Osteoblast (primary cell): Measurements from ENCODE around the gene SIRT1. TPM values are rescaled to one million over a fixed set of nuclear protein-coding genes. Genes with fewer than 3 reads are reported as not detected.

Experiments used
- DNase-seq: peaks from one replicate; pipeline ENCODE4 v3.0.0; 2011; ENCODE audit warnings: low spot score, mixed read lengths; ENCODE audit not compliant: insufficient read length; ENCODE audit errors: missing footprints
- H2AFZ ChIP-seq: 2 replicates; pipeline ENCODE4 v1.6.0; 2011; ENCODE audit warnings: mild to moderate bottlenecking, low read length
- H3K27ac ChIP-seq: 2 replicates; pipeline ENCODE4 v1.5.1; 2011; ENCODE audit warnings: mild to moderate bottlenecking, low read depth, low read length, moderate library complexity
- H3K27me3 ChIP-seq: 2 replicates; pipeline ENCODE4 v1.6.0; 2012; ENCODE audit warnings: mild to moderate bottlenecking, control low read depth, inconsistent platforms, low read length, moderate library complexity; ENCODE audit not compliant: insufficient read depth
- H3K36me3 ChIP-seq: 2 replicates; pipeline ENCODE4 v1.5.1; 2011; ENCODE audit warnings: mild to moderate bottlenecking, low read length, control low read depth, moderate library complexity; ENCODE audit not compliant: insufficient read depth
- H3K4me1 ChIP-seq: 2 replicates; pipeline ENCODE4 v1.5.1; 2011; ENCODE audit warnings: mild to moderate bottlenecking, low read length, control low read depth, moderate library complexity; ENCODE audit not compliant: insufficient read depth
- H3K4me2 ChIP-seq: 2 replicates; pipeline ENCODE4 v1.6.0; 2011; ENCODE audit warnings: mild to moderate bottlenecking, low read length; ENCODE audit not compliant: insufficient read depth
- H3K4me3 ChIP-seq: fragments of 200-600 bp; sonication (generic); 3 replicates; pipeline ENCODE4 v1.5.1; 2012; ENCODE audit warnings: mild to moderate bottlenecking, low read length, inconsistent platforms; ENCODE audit not compliant: insufficient read depth
- H3K79me2 ChIP-seq: 2 replicates; pipeline ENCODE4 v1.6.0; 2012; ENCODE audit warnings: mild to moderate bottlenecking, low read length, control low read depth, inconsistent platforms; ENCODE audit not compliant: insufficient read depth
- H3K9me3 ChIP-seq: 2 replicates; pipeline ENCODE4 v1.5.1; 2011; ENCODE audit warnings: low read depth, low read length, control low read depth
- H4K20me1 ChIP-seq: 2 replicates; pipeline ENCODE4 v1.6.0; 2012; ENCODE audit warnings: mild to moderate bottlenecking, low read length, control low read depth; ENCODE audit not compliant: insufficient read depth
- total RNA-seq: library from RNA; depleted of rRNA; stranded (reverse); fragments of >200 nt; gene quantifications from 2 replicates; pipeline ENCODE4 v1.2.3, GENCODE V29; 2012
- TF ChIP-seq, protein P1 (sequence below): IDR thresholded peaks from 2 replicates; pipeline ENCODE4 v1.5.1; 2011; ENCODE audit warnings: mild to moderate bottlenecking, low read depth, low read length, moderate library complexity; ENCODE audit errors: extremely low read depth

SIRT1 gene
- total RNA-seq, 1 donor = 19.9 TPM

DNA sequence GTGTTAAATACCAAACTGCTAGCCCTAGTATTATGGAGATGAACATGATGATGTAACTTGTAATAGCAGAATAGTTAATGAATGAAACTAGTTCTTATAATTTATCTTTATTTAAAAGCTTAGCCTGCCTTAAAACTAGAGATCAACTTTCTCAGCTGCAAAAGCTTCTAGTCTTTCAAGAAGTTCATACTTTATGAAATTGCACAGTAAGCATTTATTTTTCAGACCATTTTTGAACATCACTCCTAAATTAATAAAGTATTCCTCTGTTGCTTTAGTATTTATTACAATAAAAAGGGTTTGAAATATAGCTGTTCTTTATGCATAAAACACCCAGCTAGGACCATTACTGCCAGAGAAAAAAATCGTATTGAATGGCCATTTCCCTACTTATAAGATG lies 33.2 kb downstream of the SIRT1 start:
- no peak for DNase-seq
- no peaks in the 10 kb centered on the region for H3K27me3 ChIP-seq
- no peak overlapping the region for H3K4me3 ChIP-seq
- H2AFZ ChIP-seq = no peak overlapping the region
- H3K36me3 ChIP-seq = peaks cover 68% of the 10 kb centered on the region
- no peak overlapping the region for H3K27ac ChIP-seq
- peaks cover 2% of the 10 kb centered on the region for H3K79me2 ChIP-seq
- peaks cover 6% of the 10 kb centered on the region for H4K20me1 ChIP-seq
- peaks cover 3% of the 10 kb centered on the region for H3K4me1 ChIP-seq
- TF ChIP-seq, protein P1, sequence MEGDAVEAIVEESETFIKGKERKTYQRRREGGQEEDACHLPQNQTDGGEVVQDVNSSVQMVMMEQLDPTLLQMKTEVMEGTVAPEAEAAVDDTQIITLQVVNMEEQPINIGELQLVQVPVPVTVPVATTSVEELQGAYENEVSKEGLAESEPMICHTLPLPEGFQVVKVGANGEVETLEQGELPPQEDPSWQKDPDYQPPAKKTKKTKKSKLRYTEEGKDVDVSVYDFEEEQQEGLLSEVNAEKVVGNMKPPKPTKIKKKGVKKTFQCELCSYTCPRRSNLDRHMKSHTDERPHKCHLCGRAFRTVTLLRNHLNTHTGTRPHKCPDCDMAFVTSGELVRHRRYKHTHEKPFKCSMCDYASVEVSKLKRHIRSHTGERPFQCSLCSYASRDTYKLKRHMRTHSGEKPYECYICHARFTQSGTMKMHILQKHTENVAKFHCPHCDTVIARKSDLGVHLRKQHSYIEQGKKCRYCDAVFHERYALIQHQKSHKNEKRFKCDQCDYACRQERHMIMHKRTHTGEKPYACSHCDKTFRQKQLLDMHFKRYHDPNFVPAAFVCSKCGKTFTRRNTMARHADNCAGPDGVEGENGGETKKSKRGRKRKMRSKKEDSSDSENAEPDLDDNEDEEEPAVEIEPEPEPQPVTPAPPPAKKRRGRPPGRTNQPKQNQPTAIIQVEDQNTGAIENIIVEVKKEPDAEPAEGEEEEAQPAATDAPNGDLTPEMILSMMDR = no peak
- H3K9me3 ChIP-seq = no peaks in the 10 kb centered on the region
- H3K4me2 ChIP-seq = no peak overlapping the region

DNA sequence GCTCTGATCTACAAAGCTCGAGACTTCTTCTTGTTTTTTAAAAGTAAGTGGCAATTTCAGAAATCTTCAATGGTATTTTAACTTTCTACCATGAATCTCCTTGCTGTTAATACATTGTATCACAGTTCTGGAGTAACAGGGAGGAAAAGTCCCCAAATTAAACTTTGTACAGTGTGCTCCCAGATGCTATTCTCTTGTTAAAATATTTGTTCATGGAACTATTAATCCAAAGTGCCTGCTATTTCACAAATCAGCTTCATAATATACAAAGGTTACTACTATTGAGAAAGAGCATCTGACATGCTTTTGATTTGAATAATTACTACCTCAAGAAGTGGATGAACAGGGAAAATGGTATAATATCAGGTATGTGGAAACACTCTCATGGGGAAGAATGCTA lies 36.6 kb downstream of the SIRT1 start:
- Histone ChIP-seq H2AFZ (no peak overlapping the region), H3K27me3 (no peaks in the 10 kb centered on the region), H3K4me3 (no peak overlapping the region), H3K4me1 (peaks cover 34% of the 10 kb centered on the region), H3K79me2 (peaks cover 2% of the 10 kb centered on the region), H4K20me1 (peaks cover 6% of the 10 kb centered on the region), H3K9me3 (no peaks in the 10 kb centered on the region), H3K27ac (no peak overlapping the region), H3K4me2 (no peak overlapping the region), H3K36me3 (peaks cover 74% of the 10 kb centered on the region)
- TF ChIP-seq, protein P1 = no peak
- DNase-seq = no peak

DNA sequence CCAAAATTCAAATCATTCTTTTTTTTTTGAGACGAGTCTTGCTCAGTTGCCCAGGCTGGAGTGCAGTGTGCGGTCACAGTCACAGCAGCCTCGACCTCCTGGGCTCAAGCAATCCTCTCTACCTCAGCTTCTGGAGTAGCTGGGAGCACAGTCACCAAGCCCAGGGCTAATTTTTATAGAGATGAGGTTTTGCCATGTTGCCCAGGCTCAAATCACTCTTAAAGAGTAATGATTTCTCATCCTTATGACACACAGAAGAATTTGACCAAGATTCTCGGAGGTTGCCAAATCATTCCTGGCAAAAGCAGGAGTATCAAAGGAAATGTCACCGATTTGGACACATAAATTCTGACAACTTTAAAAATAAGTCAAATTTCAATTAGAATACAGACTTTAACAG lies 39.1 kb downstream of the SIRT1 start:
- H3K27ac ChIP-seq = peak overlapping the region; percentile 65

DNA sequence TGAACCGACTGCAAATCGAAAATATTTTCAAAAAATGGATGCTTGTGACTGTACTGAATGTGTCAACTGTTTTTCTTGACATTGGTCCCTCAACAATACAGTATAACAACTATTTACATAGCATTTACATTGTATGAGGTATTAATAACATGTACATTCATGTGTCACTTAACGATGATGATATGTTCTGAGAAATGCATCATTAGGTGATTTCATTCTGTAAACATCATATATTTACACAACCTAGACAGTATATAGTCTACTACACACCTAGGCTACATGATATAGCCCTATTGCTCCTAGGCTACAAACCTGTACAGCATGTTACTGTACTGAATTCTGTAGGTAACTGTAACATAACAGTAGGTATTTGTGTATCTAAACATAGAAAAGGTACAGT lies 39.7 kb downstream of the SIRT1 start:
- no peak for DNase-seq
- H2AFZ ChIP-seq = no peak overlapping the region
- H3K9me3 ChIP-seq = no peaks in the 10 kb centered on the region
- peaks cover 73% of the 10 kb centered on the region for H3K36me3 ChIP-seq
- no peak overlapping the region for H3K4me3 ChIP-seq
- no peaks in the 10 kb centered on the region for H3K27me3 ChIP-seq
- H3K4me1 ChIP-seq = peaks cover 42% of the 10 kb centered on the region
- H4K20me1 ChIP-seq = peaks cover 3% of the 10 kb centered on the region
- peak overlapping the region; percentile 65 for H3K27ac ChIP-seq
- TF ChIP-seq, protein P1 = no peak
- peaks cover 6% of the 10 kb centered on the region for H3K79me2 ChIP-seq
- H3K4me2 ChIP-seq = peak overlapping the region; percentile 5

More for the DNA sequence above, 39.1 kb downstream of the SIRT1 start:
- peaks cover 6% of the 10 kb centered on the region for H3K79me2 ChIP-seq
- DNase-seq = no peak
- H3K9me3 ChIP-seq = no peaks in the 10 kb centered on the region
- H3K4me2 ChIP-seq = peak overlapping the region; percentile 5
- H3K36me3 ChIP-seq = peaks cover 74% of the 10 kb centered on the region
- TF ChIP-seq, protein P1 = no peak
- no peak overlapping the region for H3K4me3 ChIP-seq
- H3K27me3 ChIP-seq = no peaks in the 10 kb centered on the region
- no peak overlapping the region for H2AFZ ChIP-seq
- peaks cover 3% of the 10 kb centered on the region for H4K20me1 ChIP-seq
- H3K4me1 ChIP-seq = peaks cover 42% of the 10 kb centered on the region
